Spleen (tissue), 7 donors: Measurements from ENCODE around the gene OSBPL1A.

Source experiments
- POLR2A ChIP-seq, 3 donors: fragments of 450-650 bp; IDR thresholded peaks; one replicate each; pipeline ENCODE4 v1.5.1; 2017; ENCODE audit warnings: antibody characterized with exemption in 3 of 3, mild to moderate bottlenecking in 1 of 3
- POLR2AphosphoS5 ChIP-seq, 3 donors: sonication (generic); formaldehyde crosslinking; IDR thresholded peaks; one replicate each; pipeline ENCODE4 v1.5.1; 2017; ENCODE audit warnings: antibody characterized with exemption in 3 of 3
- TF ChIP-seq, protein P1 (sequence below), 11 experiments: fragments of 200-600 bp in 7 of 11; fragments of 450-650 bp in 4 of 11; sonication (generic) in 4 of 11; IDR thresholded peaks in 8 of 11; conservative IDR thresholded peaks in 3 of 11; 1 replicate in 7 of 11; 2 replicates in 4 of 11; pipeline versions ENCODE4 v1.4.0 to v1.8.0; 2016 to 2021; ENCODE audit warnings: antibody characterized with exemption in 11 of 11, inconsistent platforms in 4 of 11, mild to moderate bottlenecking in 1 of 11
- donor health status: DM: no; HTN: no; CAD: no; lungs with moderate emphysema.
- donor health status: DM: no; HTN: no; CAD: no.
- donor health status: DM: no; HTN: no; CAD: no.

DNA sequence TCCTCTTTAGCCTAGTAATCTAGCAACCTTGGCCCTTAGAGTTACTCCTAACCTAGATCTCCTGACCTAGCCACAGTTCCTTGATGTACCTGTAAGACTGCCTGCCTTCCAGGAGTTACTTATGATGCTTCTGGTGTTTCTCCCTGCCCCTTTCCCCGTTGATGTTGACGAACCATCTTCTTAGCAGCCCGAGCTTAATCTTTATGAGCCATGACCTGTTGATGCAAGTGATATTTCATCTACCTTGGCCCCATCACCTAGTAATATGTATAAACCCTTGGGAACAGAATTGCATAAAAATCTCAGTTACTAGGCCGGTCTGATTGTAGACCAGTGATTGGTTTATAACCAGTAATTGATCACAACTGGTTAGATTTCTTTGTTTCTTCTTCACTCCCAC, 31.6 kb upstream of the OSBPL1A start:
- TF ChIP-seq POLR2AphosphoS5 (IDR thresholded peaks at IDR 0.05) = no peak
- TF ChIP-seq, protein P1, sequence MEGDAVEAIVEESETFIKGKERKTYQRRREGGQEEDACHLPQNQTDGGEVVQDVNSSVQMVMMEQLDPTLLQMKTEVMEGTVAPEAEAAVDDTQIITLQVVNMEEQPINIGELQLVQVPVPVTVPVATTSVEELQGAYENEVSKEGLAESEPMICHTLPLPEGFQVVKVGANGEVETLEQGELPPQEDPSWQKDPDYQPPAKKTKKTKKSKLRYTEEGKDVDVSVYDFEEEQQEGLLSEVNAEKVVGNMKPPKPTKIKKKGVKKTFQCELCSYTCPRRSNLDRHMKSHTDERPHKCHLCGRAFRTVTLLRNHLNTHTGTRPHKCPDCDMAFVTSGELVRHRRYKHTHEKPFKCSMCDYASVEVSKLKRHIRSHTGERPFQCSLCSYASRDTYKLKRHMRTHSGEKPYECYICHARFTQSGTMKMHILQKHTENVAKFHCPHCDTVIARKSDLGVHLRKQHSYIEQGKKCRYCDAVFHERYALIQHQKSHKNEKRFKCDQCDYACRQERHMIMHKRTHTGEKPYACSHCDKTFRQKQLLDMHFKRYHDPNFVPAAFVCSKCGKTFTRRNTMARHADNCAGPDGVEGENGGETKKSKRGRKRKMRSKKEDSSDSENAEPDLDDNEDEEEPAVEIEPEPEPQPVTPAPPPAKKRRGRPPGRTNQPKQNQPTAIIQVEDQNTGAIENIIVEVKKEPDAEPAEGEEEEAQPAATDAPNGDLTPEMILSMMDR (IDR thresholded peaks at IDR 0.05 in 8 of 11, conservative IDR thresholded peaks at IDR 0.05 in 3 of 11) = no peak
- no peak for TF ChIP-seq POLR2A (IDR thresholded peaks at IDR 0.05)
